ENCODE measurements around the gene UBR4.

UBR4 gene

GRCh38 chr1:19222979-19223824 lies 13.1 kb upstream of the UBR4 start:
- H3K36me3 ChIP-seq (replicated peaks; ENCODE audit: low read depth, low read length) = peaks cover 28% of the 10 kb centered on the region
- no peak overlapping the region for H3K9ac ChIP-seq (ENCODE audit: low read length)
- H3K4me3 ChIP-seq (ENCODE audit: low read length) = no peak overlapping the region
- H3K79me2 ChIP-seq (ENCODE audit: low read length) = no peaks in the 10 kb centered on the region
- no peak overlapping the region for H3K4me2 ChIP-seq (ENCODE audit: low read length)
- TF ChIP-seq CTCF (IDR thresholded peaks at IDR 0.05; ENCODE audit: low read depth, low read length) (no peak), EZH2phosphoT487 (IDR thresholded peaks at IDR 0.05; ENCODE audit: low read depth) (no peak)
- H4K20me1 ChIP-seq (ENCODE audit: insufficient read depth, low read length) = no peaks in the 10 kb centered on the region
- 0 out of 2 replicates have a peak, but pooled peaks cover 2% of the 10 kb centered on the region for H3K4me1 ChIP-seq (ENCODE audit: low read length)
- H3K9me3 ChIP-seq (ENCODE audit: insufficient read depth, low read length) = no peaks in the 10 kb centered on the region
- H3K27me3 ChIP-seq (ENCODE audit: low read depth, low read length) = no peaks in the 10 kb centered on the region
- H2AFZ ChIP-seq (ENCODE audit: low read depth, low read length) = no peak overlapping the region
- H3K27ac ChIP-seq (ENCODE audit: low read length) = no peak overlapping the region

DNA sequence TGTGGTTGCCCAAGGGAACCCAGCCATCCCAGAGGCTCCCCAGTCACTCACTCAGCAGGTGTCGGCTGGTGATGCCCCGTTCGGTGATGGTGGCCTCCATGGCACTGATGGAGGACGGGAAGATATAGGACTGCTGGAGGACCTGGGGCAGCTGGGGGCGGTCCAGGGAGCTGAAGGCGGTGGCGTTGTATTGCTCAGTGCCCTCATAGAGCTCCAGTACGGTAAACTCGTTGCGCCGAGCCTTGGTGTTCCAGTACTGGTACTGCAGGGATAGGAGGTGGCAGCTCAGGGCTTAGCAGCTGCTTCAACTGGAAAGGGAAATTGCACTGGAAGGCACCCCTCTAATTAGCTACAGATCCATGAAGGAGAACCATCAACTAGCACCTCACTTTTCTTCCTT lies 12.5 kb upstream of the UBR4 start:
- no peak overlapping the region for H3K4me2 ChIP-seq (ENCODE audit: low read length)
- H4K20me1 ChIP-seq (ENCODE audit: insufficient read depth, low read length) = no peaks in the 10 kb centered on the region
- H3K9ac ChIP-seq (ENCODE audit: low read length) = no peak overlapping the region
- no peak overlapping the region for H3K4me3 ChIP-seq (ENCODE audit: low read length)
- H3K79me2 ChIP-seq (ENCODE audit: low read length) = no peaks in the 10 kb centered on the region
- H3K27ac ChIP-seq (ENCODE audit: low read length) = no peak overlapping the region
- H3K36me3 ChIP-seq (replicated peaks; ENCODE audit: low read depth, low read length) = peaks cover 27% of the 10 kb centered on the region
- H3K27me3 ChIP-seq (ENCODE audit: low read depth, low read length) = no peaks in the 10 kb centered on the region
- no peaks in the 10 kb centered on the region for H3K9me3 ChIP-seq (ENCODE audit: insufficient read depth, low read length)
- TF ChIP-seq CTCF (IDR thresholded peaks at IDR 0.05; ENCODE audit: low read depth, low read length) (no peak), EZH2phosphoT487 (IDR thresholded peaks at IDR 0.05; ENCODE audit: low read depth) (no peak)
- 0 out of 2 replicates have a peak, but pooled peaks cover 2% of the 10 kb centered on the region for H3K4me1 ChIP-seq (ENCODE audit: low read length)
- no peak overlapping the region for H2AFZ ChIP-seq (ENCODE audit: low read depth, low read length)

GRCh38 chr1:19220991-19221390 lies 10.9 kb upstream of the UBR4 start:
- Histone ChIP-seq H3K9me3 (ENCODE audit: insufficient read depth, low read length) (no peaks in the 10 kb centered on the region), H3K9ac (ENCODE audit: low read length) (no peak overlapping the region), H3K4me2 (ENCODE audit: low read length) (no peak overlapping the region), H3K36me3 (replicated peaks; ENCODE audit: low read depth, low read length) (peaks cover 21% of the 10 kb centered on the region), H3K79me2 (ENCODE audit: low read length) (no peaks in the 10 kb centered on the region), H3K4me3 (ENCODE audit: low read length) (no peak overlapping the region), H3K4me1 (ENCODE audit: low read length) (0 out of 2 replicates have a peak, but pooled peaks cover 2% of the 10 kb centered on the region), H4K20me1 (ENCODE audit: insufficient read depth, low read length) (no peaks in the 10 kb centered on the region), H3K27ac (ENCODE audit: low read length) (no peak overlapping the region), H2AFZ (ENCODE audit: low read depth, low read length) (no peak overlapping the region), H3K27me3 (ENCODE audit: low read depth, low read length) (no peaks in the 10 kb centered on the region)
- no peak for TF ChIP-seq CTCF (IDR thresholded peaks at IDR 0.05; ENCODE audit: low read depth, low read length)
- TF ChIP-seq EZH2phosphoT487 (IDR thresholded peaks at IDR 0.05; ENCODE audit: low read depth) = no peak

GRCh38 chr1:19220080-19220846 lies 10.2 kb upstream of the UBR4 start:
- no peak overlapping the region for H3K9ac ChIP-seq (ENCODE audit: low read length)
- TF ChIP-seq EZH2phosphoT487 (IDR thresholded peaks at IDR 0.05; ENCODE audit: low read depth) = no peak
- no peak for TF ChIP-seq CTCF (IDR thresholded peaks at IDR 0.05; ENCODE audit: low read depth, low read length)
- peaks cover 2% of the 10 kb centered on the region for H3K79me2 ChIP-seq (ENCODE audit: low read length)
- H4K20me1 ChIP-seq (ENCODE audit: insufficient read depth, low read length) = no peaks in the 10 kb centered on the region
- H3K4me2 ChIP-seq (ENCODE audit: low read length) = no peak overlapping the region
- H3K27ac ChIP-seq (ENCODE audit: low read length) = no peak overlapping the region; the same call in 1 of the 2 replicates
- no peak overlapping the region for H3K4me3 ChIP-seq (ENCODE audit: low read length)
- peaks cover 23% of the 10 kb centered on the region for H3K36me3 ChIP-seq (replicated peaks; ENCODE audit: low read depth, low read length)
- H2AFZ ChIP-seq (ENCODE audit: low read depth, low read length) = no peak overlapping the region
- 0 out of 2 replicates have a peak, but pooled peaks cover 2% of the 10 kb centered on the region for H3K4me1 ChIP-seq (ENCODE audit: low read length)
- no peaks in the 10 kb centered on the region for H3K27me3 ChIP-seq (ENCODE audit: low read depth, low read length)
- H3K9me3 ChIP-seq (ENCODE audit: insufficient read depth, low read length) = no peaks in the 10 kb centered on the region

Measured in OCI-LY3 (cell line).